Activated naive CD8-positive, alpha-beta T cell treated with anti-CD3 and anti-CD28 coated beads, Interleukin-2, amount 50 U/mL, for 24 hours (primary cell): ENCODE results near the gene AMDHD1.
"Not testable (repeated sequence)": the region's sequence is repeated elsewhere in the genome, so short reads cannot be mapped to it uniquely, and the experiment has no call there.

Experiments
- ATAC-seq: fragments of 150-1000 bp; cut with Tn5 transposase; one replicate; pipeline ENCODE4 v1.10.0; 2021
- DNase-seq: peaks from one replicate; pipeline ENCODE4 v3.0.0; 2021
- H3K27ac Mint-ChIP-seq: one replicate; pipeline ENCODE4 v1.8.0; 2021; ENCODE audit warnings: mild to moderate bottlenecking, mixed read lengths
- H3K27me3 Mint-ChIP-seq: one replicate; pipeline ENCODE4 v1.8.0; 2021; ENCODE audit warnings: mixed read lengths
- H3K36me3 Mint-ChIP-seq: one replicate; pipeline ENCODE4 v1.8.0; 2021; ENCODE audit warnings: low read depth, mixed read lengths
- H3K4me1 Mint-ChIP-seq: one replicate; pipeline ENCODE4 v1.8.0; 2021; ENCODE audit warnings: mixed read lengths
- H3K4me3 Mint-ChIP-seq: one replicate; pipeline ENCODE4 v1.8.0; 2021; ENCODE audit warnings: mild to moderate bottlenecking, moderate library complexity, mixed read lengths
- H3K9me3 Mint-ChIP-seq: one replicate; pipeline ENCODE4 v1.8.0; 2021; ENCODE audit warnings: mixed read lengths

AMDHD1 gene

DNA sequence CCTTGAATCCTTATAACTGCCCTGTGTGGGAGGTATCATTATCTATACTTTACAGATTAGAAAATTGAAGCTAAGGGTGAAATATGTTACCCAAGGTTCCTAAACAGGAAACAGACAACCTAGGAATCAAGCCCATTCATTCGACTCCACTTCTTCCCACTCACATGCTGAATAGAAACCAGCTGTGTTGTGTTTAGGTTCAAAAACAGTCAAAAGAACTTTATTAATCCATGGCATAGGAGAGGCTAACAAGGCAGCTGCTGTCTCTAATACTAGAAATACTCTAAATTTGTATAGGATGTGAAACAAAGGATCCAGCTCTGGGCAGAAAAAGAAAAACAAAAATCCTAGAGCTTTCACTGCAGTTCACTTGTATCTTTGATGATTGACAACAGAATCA lies 9.9 kb downstream of the AMDHD1 start:
- no peak overlapping the region for H3K4me3 Mint-ChIP-seq
- H3K27ac Mint-ChIP-seq = no peak overlapping the region
- DNase-seq (no peak), ATAC-seq (no peak)
- no peaks in the 10 kb centered on the region for H3K4me1 Mint-ChIP-seq
- H3K36me3 Mint-ChIP-seq = no peaks in the 10 kb centered on the region
- no peaks in the 10 kb centered on the region for H3K27me3 Mint-ChIP-seq
- H3K9me3 Mint-ChIP-seq = no peaks in the 10 kb centered on the region

DNA sequence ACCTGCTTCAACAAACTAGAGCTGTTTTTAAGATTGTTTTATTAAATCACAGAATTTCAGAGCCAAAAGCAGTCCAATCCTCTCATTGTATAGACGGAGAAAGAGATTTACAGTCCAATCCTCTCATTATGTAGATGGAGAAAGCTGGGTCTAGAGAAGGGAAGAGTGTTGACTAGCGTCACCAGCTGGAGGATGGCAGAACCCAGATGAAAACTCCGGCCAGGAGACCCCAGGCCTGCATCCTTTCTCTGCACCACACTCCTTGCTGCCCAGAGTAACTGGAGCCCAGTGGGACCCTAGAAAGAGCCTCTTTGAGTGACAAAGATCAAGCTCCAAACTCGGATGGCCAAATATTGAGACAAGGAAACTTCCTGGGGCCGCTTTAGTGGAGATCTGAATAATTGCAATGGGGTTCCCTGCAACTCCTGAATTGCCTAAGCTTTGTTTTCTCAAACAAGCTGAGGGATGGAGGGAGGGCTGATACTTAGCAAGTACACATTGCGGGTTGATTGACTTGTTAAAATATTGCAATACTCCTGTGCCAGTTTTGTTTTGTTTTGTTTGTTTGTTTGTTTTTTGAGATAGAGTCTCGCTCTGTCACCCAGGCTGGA lies 12.5 kb downstream of the AMDHD1 start:
- no peaks in the 10 kb centered on the region for H3K9me3 Mint-ChIP-seq
- H3K27me3 Mint-ChIP-seq = no peaks in the 10 kb centered on the region
- H3K36me3 Mint-ChIP-seq = no peaks in the 10 kb centered on the region
- ATAC-seq (no peak), DNase-seq (no peak)
- H3K4me1 Mint-ChIP-seq = no peaks in the 10 kb centered on the region
- no peak overlapping the region for H3K27ac Mint-ChIP-seq
- H3K4me3 Mint-ChIP-seq = no peak overlapping the region

DNA sequence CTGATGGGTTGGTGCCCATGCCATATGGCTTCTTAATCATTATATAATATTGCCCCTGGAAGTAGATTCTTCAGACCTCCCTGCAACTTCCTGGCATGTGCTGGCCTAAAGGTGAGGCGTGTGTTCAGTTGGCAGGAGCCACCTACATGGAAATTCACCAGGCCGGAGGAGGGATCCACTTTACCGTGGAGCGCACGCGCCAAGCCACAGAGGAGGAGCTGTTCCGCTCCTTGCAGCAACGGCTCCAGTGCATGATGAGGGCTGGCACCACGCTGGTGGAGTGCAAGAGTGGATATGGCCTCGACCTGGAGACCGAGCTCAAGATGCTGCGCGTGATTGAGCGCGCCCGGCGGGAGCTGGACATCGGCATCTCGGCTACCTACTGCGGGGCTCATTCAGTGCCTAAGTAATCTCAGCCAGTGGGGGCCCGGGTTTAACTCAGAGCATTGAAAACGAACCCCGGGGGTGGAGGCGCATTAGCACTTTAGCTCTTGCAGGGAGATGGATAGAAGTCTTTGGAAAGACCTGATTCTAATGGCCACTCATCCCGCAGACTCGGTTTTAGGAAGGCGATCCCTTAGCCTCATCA lies 13.5 kb downstream of the AMDHD1 start:
- no peak overlapping the region for H3K27ac Mint-ChIP-seq
- no peaks in the 10 kb centered on the region for H3K36me3 Mint-ChIP-seq
- H3K9me3 Mint-ChIP-seq = no peaks in the 10 kb centered on the region
- DNase-seq = no peak
- H3K4me1 Mint-ChIP-seq = no peaks in the 10 kb centered on the region
- no peak for ATAC-seq
- no peaks in the 10 kb centered on the region for H3K27me3 Mint-ChIP-seq
- H3K4me3 Mint-ChIP-seq = no peak overlapping the region

DNA sequence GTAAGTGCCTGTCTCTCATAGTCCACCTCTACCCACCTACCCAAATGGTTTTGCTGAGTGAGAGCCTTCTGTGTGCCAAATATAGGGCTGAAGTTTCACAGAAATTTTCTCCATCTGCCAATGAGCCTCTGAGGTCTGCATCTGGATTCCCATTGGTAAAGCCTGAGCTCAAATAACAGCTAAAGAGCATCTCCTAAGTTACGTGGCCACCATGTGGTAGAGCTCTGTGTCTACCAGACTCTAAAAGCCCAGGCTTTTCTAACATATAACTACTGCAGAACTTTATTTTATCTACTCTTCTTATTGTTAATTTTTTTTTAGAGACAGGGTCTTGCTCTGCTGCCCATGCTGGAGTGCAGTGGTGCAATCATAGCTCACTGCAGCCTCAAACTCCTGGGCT lies 16.0 kb downstream of the AMDHD1 start:
- no peaks in the 10 kb centered on the region for H3K36me3 Mint-ChIP-seq
- H3K27ac Mint-ChIP-seq = no peak overlapping the region
- H3K4me3 Mint-ChIP-seq = no peak overlapping the region
- ATAC-seq = no peak
- no peaks in the 10 kb centered on the region for H3K4me1 Mint-ChIP-seq
- no peaks in the 10 kb centered on the region for H3K27me3 Mint-ChIP-seq
- DNase-seq = no peak
- H3K9me3 Mint-ChIP-seq = no peaks in the 10 kb centered on the region

DNA sequence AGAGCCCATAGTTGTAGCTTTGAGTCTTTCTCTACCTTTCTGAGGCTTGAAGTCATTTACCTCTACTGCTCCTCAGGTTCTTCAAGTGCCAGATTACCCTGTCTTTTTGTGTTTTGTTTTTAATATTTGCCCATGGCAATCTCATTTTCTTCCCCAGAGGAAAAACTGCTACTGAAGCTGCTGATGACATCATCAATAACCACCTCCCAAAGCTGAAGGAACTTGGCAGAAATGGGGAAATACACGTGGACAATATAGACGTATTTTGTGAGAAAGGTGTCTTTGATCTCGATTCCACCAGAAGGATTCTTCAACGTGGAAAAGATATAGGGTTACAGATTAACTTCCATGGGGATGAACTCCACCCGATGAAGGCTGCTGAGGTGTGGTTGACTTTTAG lies 17.1 kb downstream of the AMDHD1 start:
- no peak overlapping the region for H3K4me3 Mint-ChIP-seq
- H3K4me1 Mint-ChIP-seq = no peaks in the 10 kb centered on the region
- H3K9me3 Mint-ChIP-seq = no peaks in the 10 kb centered on the region
- no peak overlapping the region for H3K27ac Mint-ChIP-seq
- no peaks in the 10 kb centered on the region for H3K36me3 Mint-ChIP-seq
- DNase-seq (no peak), ATAC-seq (no peak)
- H3K27me3 Mint-ChIP-seq = no peaks in the 10 kb centered on the region

DNA sequence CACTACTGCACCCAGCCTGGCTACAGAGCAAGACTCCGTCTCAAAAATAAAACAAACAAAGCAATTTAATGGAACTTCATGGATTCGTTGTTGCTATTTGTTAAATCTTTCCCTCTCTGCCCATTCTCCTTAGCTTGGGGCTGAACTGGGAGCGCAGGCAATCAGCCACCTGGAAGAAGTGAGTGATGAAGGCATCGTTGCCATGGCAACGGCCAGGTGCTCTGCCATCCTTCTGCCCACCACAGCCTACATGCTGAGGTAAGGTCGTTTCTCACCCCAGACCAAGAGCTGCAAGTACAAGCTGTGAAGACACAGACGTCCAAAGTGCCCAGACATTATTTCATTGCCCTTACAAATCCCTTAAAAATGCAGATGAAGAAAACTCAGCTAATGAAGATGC lies 19.1 kb downstream of the AMDHD1 start:
- no peaks in the 10 kb centered on the region for H3K36me3 Mint-ChIP-seq
- no peaks in the 10 kb centered on the region for H3K27me3 Mint-ChIP-seq
- no peak for DNase-seq
- no peak overlapping the region for H3K27ac Mint-ChIP-seq
- H3K9me3 Mint-ChIP-seq = no peaks in the 10 kb centered on the region
- no peaks in the 10 kb centered on the region for H3K4me1 Mint-ChIP-seq
- ATAC-seq = no peak
- no peak overlapping the region for H3K4me3 Mint-ChIP-seq

DNA sequence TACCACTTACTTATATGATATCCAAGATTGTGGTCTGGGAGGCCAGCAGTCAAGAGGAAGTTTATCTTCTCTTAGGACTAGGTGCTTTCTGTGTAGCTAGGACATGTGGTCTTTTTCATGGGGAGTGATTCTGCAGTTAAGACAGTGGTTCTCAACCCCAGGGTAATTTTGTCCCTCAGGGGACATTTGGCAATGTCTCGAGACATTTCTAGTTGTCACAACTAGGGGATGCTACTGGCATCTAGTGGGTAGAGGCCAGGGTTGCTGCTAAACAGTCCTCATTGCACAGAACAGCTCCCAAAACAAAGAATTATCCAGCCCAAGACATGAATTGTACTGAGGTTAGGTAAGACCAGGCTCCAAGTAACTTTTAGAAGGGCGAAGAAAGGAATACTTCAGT lies 20.0 kb downstream of the AMDHD1 start:
- no peak for DNase-seq
- Mint-ChIP-seq H3K4me1 (no peaks in the 10 kb centered on the region), H3K27me3 (no peaks in the 10 kb centered on the region), H3K9me3 (no peaks in the 10 kb centered on the region), H3K4me3 (no peak overlapping the region), H3K36me3 (no peaks in the 10 kb centered on the region), H3K27ac (no peak overlapping the region)
- ATAC-seq = no peak

DNA sequence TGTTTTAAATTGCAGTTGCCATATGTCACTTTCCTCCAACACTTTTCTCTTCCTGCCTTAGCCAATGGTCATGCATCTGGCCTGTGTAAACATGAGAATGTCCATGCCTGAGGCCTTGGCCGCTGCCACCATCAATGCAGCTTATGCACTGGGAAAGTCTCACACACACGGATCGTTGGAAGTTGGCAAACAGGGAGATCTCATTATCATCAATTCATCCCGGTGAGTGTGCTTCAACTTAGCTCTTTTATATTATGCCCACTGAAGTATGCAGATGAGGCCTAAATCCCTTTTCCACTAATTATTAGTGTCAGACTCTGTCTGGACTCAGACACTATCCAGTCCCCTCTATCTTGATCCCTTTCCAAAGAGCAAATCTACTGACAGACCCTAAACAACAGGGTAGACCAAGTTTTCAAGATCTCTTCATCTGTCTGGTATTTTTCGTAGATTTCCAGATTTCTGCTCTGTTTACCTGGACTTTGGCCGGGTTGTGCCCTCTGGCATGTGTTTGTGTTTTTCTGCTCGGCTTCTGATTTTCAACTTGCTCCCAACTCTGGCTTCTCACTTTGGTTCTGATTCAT lies 23.2 kb downstream of the AMDHD1 start:
- H3K36me3 Mint-ChIP-seq = no peaks in the 10 kb centered on the region
- H3K9me3 Mint-ChIP-seq = no peaks in the 10 kb centered on the region
- no peaks in the 10 kb centered on the region for H3K27me3 Mint-ChIP-seq
- H3K27ac Mint-ChIP-seq = no peak overlapping the region
- DNase-seq (no peak), ATAC-seq (no peak)
- H3K4me3 Mint-ChIP-seq = no peak overlapping the region
- no peaks in the 10 kb centered on the region for H3K4me1 Mint-ChIP-seq

DNA sequence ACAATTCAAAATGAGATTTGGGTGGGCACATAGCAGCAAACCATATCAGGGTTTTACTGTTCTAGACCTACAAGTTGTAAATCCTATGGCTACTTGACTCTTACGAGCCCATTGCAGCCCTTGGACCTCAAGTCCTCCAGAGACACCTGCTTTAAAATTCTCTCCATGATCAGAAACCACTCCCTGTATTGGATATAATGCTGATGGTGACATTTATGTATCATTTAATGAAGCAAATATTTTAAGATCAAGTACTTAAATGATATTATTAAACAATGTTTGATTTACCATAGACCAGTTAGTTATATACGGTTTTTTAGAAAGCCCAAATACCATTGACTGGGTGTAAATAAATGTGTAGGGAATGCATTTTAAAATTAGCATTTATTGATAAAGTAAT lies 24.2 kb downstream of the AMDHD1 start:
- no peak for ATAC-seq
- Mint-ChIP-seq H3K27me3 (no peaks in the 10 kb centered on the region), H3K27ac (no peak overlapping the region), H3K36me3 (no peaks in the 10 kb centered on the region), H3K4me3 (no peak overlapping the region), H3K9me3 (no peaks in the 10 kb centered on the region), H3K4me1 (no peaks in the 10 kb centered on the region)
- DNase-seq = no peak

DNA sequence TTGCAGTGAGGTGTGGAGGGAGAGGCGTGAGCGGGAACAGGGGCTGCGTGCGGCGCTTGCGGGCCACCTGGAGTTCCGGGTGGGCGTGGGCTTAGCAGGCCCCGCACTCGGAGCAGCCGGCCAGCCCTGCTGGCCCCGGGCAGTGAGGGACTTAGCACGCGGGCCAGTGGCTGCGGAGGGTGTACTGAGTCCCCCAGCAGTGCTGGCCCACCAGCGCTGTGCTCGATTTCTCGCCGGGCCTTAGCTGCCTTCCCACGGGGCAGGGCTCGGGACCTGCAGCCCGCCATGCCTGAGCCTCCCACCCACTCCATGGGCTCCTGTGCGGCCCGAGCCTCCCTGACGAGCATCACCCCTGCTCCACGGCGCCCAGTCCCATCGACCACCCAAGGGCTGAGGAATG lies 26.0 kb downstream of the AMDHD1 start:
- not testable (repeated sequence) for H3K27me3 Mint-ChIP-seq, H3K36me3 Mint-ChIP-seq, ATAC-seq, H3K27ac Mint-ChIP-seq, H3K4me1 Mint-ChIP-seq, H3K9me3 Mint-ChIP-seq, H3K4me3 Mint-ChIP-seq, DNase-seq

DNA sequence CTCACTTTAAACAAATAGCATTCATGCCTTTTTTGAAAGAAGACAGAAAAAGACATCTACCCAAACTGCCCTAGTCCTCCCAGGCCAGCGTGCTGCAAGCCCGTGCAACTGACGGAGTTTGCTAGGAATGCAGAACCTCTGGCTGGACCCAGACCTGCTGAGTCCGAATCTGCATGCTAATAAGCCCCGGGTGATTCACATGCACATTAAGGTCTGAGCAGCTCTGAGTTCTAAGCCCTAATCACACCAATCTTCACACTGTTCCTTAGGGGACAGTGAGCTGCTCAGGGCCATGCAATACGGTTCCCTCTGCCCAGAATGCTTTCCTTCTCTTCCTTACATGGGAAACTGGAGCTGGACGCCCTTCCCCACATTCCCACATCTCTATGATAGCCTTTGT lies 27.8 kb downstream of the AMDHD1 start:
- H3K27me3 Mint-ChIP-seq = no peaks in the 10 kb centered on the region
- H3K27ac Mint-ChIP-seq = no peak overlapping the region
- no peaks in the 10 kb centered on the region for H3K4me1 Mint-ChIP-seq
- no peak overlapping the region for H3K4me3 Mint-ChIP-seq
- no peaks in the 10 kb centered on the region for H3K9me3 Mint-ChIP-seq
- DNase-seq = no peak
- no peaks in the 10 kb centered on the region for H3K36me3 Mint-ChIP-seq
- ATAC-seq = no peak

DNA sequence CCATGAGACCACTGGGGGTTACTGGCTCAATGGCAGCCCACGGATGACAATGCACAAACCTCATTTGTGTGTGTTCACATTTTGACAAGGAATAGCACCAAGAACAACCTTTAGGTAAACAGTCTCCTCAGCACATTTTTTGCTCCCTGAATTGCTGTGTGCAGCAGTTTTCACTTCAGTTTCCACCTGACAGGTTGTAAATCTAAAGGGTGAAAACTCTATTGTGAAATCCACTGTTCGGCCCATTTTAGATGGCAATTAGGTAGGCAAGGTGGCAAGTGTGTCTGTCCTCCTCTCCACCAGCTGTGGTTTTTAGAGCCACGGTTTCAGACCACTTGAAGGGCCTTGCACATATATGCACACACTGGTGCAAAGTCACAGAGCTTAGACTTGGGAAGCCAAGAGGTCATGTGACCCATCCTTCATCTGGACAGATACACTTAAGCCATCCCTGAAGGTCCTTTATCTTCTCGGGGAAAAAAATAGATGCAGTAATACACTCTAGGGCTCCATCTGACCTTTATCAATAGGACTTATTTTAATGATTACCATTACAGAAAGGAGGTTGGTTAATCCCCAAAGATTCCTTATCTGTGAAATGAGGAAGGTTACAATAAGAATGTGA lies 29.8 kb downstream of the AMDHD1 start:
- Mint-ChIP-seq H3K27me3 (no peaks in the 10 kb centered on the region), H3K4me3 (no peak overlapping the region), H3K36me3 (no peaks in the 10 kb centered on the region), H3K9me3 (no peaks in the 10 kb centered on the region), H3K4me1 (no peaks in the 10 kb centered on the region), H3K27ac (no peak overlapping the region)
- ATAC-seq (no peak), DNase-seq (no peak)

DNA sequence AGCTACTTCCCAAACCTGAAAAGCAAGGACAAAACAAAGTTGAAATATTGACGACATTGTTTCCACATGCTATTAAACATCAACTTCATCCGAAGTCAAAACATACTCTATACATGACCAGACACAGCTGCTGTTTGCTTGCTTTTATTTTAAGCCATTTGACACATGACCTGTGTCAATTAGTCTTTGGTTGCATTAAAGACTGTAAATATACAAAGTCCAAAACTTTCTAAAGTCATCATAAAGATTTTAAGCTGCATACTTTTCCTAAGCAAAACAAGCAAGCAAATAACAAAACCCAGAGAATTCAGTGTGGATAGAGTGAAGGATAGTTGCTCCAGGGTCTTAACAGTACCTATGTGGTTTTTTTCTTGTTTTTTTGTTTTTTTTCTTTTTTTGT lies 31.2 kb downstream of the AMDHD1 start:
- Mint-ChIP-seq H3K4me1 (no peaks in the 10 kb centered on the region), H3K4me3 (no peak overlapping the region), H3K27ac (no peak overlapping the region), H3K9me3 (no peaks in the 10 kb centered on the region), H3K27me3 (no peaks in the 10 kb centered on the region), H3K36me3 (no peaks in the 10 kb centered on the region)
- ATAC-seq = no peak
- DNase-seq = no peak

DNA sequence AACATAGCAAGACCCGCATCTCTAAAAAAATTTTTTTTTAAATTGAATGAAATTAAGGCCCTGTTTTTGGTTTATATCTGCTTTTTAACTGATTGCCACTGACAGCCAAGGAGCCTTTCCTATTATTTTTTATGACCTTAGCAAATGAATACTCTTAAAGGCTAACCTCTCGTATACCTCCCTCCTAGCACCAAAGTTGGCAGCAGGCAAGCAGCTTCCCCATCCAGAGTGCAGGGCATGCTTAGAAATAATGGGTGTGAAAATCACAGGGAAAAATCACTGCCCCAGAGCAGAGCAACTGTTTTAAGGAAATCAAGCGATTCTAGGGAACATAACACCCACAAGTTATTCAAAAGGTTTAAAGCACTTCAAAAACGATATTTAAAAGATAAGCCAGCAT lies 32.4 kb downstream of the AMDHD1 start:
- H3K36me3 Mint-ChIP-seq = no peaks in the 10 kb centered on the region
- no peak overlapping the region for H3K27ac Mint-ChIP-seq
- H3K27me3 Mint-ChIP-seq = no peaks in the 10 kb centered on the region
- no peak for ATAC-seq
- no peak overlapping the region for H3K4me3 Mint-ChIP-seq
- no peaks in the 10 kb centered on the region for H3K9me3 Mint-ChIP-seq
- no peak for DNase-seq
- H3K4me1 Mint-ChIP-seq = no peaks in the 10 kb centered on the region

DNA sequence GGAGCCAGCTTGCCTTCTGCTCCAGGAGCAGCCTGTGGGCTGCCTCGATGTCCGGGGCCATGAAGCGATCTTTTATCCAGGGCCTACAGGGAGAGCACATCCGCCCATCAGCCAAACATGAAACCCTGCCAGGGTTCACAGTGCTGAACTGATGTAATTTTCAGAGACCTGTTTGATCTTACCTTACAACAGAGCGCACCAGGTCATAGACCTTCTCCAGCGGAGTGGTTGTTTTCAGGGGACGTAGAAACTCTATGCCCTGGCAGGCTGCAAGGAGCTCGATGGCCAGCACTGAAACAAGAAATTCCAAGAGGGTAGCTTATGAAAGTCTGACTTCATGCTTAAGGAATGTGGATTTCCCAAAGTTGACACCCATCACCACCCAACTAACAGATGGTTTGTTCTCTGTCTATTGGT lies 33.3 kb downstream of the AMDHD1 start:
- H3K27me3 Mint-ChIP-seq = no peaks in the 10 kb centered on the region
- H3K4me1 Mint-ChIP-seq = no peaks in the 10 kb centered on the region
- ATAC-seq (no peak), DNase-seq (no peak)
- no peaks in the 10 kb centered on the region for H3K9me3 Mint-ChIP-seq
- no peaks in the 10 kb centered on the region for H3K36me3 Mint-ChIP-seq
- H3K27ac Mint-ChIP-seq = no peak overlapping the region
- H3K4me3 Mint-ChIP-seq = no peak overlapping the region
